Activated naive CD4-positive, alpha-beta T cell treated with anti-CD3 and anti-CD28 coated beads, Interleukin-2, amount 50 U/mL, for 72 hours (primary cell): ENCODE measurements around the gene POLD4. TPM values are rescaled to one million over a fixed set of nuclear protein-coding genes. Genes with fewer than 3 reads are reported as not detected.
"Not testable (repeated sequence)": the region's sequence is repeated elsewhere in the genome, so short reads cannot be mapped to it uniquely, and the experiment has no call there.

Experiments used
- ATAC-seq, 2 donors: fragments of 150-1000 bp; cut with Tn5 transposase; 2 replicates each; pipeline ENCODE4 v1.10.0; 2021; ENCODE audit warnings: mild to moderate bottlenecking in 2 of 2, moderate library complexity in 2 of 2
- DNase-seq, 2 donors: peaks; one replicate each; pipeline ENCODE4 v3.0.0; 2021 to 2022; ENCODE audit warnings: low spot score in 2 of 2
- H3K27ac Mint-ChIP-seq, 2 donors: one replicate each; pipeline ENCODE4 v1.8.0; 2022; ENCODE audit warnings: mild to moderate bottlenecking in 2 of 2, mixed read lengths in 2 of 2
- H3K36me3 Mint-ChIP-seq, 2 donors: one replicate each; pipeline ENCODE4 v1.8.0; 2022; ENCODE audit warnings: mixed read lengths in 2 of 2
- H3K9me3 Mint-ChIP-seq, 2 donors: one replicate each; pipeline ENCODE4 v1.8.0; 2022; ENCODE audit warnings: mixed read lengths in 2 of 2
- total RNA-seq, 2 donors: library from RNA; stranded (reverse); gene quantifications; one replicate each; pipeline ENCODE4 v1.2.3, GENCODE V29; 2022

POLD4 gene
- total RNA-seq, 2 donors from 2014 or later = 49.9 to 57.2 TPM

DNA sequence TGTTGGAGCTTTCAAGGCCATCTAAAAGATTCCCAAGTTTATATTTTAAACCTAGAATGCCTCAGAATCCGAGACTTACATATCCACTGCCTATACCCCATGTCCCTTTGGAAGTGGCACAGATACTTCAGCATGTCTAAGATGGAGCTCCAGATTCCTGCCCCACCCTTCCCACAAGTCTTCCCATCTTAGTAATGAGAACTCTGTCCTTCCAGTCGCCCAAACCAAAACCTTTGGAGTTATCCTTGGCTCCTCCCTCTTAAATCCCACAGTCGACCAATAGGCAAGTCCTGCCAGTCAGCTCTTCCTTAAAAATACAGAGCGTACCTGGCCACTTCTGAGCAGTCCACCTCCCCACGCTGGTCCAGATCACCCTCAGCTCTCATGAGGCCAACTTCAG is 4.3 kb downstream of the POLD4 start:
- Mint-ChIP-seq H3K9me3 (no peaks in the 10 kb centered on the region), H3K36me3 (no peaks in the 10 kb centered on the region)
- no peak for ATAC-seq

DNA sequence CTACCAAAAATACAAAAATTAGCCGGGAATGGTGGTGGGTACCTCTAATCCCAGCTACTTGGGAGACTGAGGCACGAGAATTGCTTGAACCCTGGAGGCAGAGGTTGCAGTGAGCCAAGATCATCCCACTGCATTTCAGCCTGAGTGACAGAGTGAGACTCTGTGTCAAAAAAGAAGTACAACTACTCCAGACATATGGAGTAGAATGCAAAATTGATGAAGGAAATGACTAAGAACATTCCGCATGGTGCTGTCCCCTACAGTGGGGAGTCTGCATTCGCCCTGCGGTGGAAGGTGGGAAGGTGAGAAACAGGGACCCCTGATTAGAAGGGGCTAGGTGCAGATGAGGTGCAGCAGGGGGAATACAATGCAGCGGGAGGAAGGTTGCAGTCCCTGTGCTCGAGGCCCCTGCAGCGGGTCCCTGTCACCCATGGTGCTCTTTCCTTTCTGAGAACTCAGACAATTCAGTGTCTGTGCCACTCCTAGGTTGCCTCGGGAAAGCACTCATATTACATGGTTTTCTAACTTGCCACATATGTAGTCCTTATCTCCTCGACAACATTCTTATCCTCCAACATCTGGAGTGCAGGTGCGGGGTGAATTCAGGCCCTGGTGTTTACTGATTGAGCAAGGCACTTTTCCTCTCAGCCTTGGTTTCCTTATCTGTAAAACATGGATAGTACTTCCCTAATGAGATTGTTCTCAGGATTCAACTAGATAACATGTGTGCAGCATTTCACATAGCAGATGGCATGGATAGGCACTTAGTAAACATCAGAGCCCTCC is 5.2 kb downstream of the POLD4 start:
- peak overlapping the region in 1 of 2 donors; percentile 75 for H3K27ac Mint-ChIP-seq
- no peaks in the 10 kb centered on the region for H3K9me3 Mint-ChIP-seq
- no peaks in the 10 kb centered on the region for H3K36me3 Mint-ChIP-seq
- no peak for ATAC-seq
- no peak for DNase-seq

More for the DNA sequence above, 4.3 kb downstream of the POLD4 start:
- no peak for DNase-seq
- H3K27ac Mint-ChIP-seq = peak overlapping the region in 1 of 2 donors; percentile 75

DNA sequence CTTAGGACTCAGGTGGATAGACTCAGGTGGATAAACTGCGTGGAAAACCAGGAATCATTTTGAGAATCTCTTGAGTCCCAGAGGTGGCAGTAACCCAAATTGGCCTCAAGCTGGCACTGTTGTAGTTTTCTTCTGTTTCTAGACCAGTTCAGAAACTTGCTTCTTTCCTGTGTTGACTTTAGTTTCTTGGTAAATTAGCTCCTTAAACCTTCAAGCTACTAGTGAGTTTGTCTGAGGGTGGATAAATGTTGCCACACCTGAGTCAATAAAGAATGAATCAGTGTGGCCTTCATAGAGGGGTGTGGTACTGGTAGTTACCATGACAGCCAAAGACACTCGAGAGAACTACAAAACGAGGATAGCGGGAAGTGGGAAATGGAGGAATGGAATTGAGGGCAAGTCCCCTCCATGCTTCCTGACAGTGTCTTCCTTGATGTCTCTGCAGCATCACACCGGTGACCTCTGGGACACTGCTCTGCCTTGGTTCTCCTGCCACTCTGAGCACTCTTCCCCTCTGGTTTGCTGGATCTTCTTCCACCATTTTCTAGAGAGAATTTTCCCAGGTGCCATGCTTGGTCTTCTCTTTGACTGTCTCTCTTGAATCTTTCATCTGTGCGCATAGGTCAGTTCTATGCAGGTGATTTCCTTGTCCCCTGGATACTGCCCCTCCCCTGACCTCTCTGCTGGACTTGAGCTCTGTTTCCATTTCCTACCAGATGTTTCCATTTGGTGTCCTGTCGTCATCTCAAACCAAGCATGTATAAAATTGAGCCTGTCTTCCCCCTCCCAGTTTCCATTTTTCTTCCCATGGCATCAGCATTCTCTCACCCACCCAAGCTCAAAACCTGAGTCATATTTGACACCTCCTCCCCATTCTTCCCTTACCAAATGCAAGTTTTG is 7.2 kb downstream of the POLD4 start:
- ATAC-seq (peak; percentile 47 to 75), DNase-seq (no peak)
- H3K27ac Mint-ChIP-seq = peak overlapping the region; percentile 84 to 88
- H3K9me3 Mint-ChIP-seq = no peaks in the 10 kb centered on the region
- H3K36me3 Mint-ChIP-seq = no peaks in the 10 kb centered on the region

DNA sequence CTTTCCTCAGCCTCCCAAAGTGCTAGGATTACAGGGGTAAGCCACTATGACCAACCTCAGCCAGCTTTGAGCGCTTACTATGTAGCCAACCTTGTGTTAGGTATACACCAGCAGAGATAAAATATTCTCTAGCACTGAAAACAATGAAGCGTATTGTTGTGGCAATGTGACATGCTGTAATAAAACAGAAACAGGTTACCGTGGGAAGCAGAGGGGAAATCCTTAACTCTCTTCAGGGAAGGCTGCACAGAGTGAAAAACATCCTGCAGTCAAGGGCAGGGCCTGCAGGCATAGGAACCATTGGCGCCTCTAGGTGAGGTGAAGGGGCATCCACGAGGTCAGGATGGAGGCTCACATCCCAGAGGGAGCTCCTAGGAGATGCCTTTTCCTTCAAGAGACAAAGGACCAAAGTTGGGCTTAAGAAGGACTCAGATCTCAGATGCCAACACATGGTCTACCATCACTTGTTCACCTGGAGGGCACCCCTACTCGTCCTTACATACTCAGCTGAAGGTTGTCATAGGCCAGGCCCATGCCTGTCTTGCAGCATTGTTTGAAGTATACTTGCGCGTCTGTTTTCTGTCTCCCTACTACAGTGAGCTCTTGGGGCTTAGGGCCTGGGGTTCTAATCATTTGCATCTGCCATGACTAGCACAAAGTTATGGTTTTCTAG is 8.0 kb downstream of the POLD4 start:
- H3K9me3 Mint-ChIP-seq = no peaks in the 10 kb centered on the region
- ATAC-seq = peak; percentile 67 to 77
- H3K36me3 Mint-ChIP-seq = no peaks in the 10 kb centered on the region
- peak overlapping the region; percentile 84 to 88 for H3K27ac Mint-ChIP-seq
- no peak for DNase-seq

DNA sequence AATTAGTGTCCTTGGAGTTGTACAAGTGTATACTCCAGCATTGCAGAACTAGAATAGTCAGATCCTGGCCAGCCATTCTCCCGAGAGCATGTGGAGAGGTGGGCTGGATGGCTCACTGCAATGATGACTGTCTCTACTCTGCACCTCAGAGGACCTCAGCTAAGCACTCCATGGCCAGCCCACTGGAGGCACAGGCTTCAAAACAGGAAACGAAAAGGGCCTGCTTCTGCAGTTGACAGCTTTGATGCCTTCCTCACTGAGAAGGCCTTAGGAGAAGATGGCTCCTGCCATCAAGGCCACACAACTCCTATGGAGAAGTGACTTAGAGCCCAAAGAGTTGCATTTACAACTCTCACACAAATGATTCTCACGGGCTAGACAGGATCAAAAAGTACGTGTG is 9.1 kb downstream of the POLD4 start:
- peak overlapping the region; percentile 69 to 84 for H3K27ac Mint-ChIP-seq
- DNase-seq (no peak), ATAC-seq (peak; percentile 40 to 58)
- H3K9me3 Mint-ChIP-seq = no peaks in the 10 kb centered on the region
- no peaks in the 10 kb centered on the region for H3K36me3 Mint-ChIP-seq

DNA sequence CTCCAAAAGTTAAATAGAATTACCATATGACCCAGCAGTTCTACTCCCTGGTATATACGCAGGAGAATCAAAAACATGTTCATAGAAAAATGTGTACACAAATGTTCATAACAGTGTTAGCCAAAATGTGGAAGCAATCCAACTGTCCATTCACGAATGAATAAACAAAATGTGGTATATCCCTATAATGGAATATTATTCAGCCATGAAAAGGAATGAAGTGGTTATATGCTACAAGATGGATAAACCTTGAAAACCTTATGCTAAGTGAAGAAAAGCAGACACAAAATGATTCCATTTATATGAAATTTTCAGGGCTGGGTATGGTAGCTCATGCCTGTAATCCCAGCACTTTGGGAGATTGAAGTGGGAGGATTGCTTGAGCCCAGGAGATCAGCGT is 16.1 kb downstream of the POLD4 start:
- Mint-ChIP-seq H3K27ac (peak overlapping the region in 1 of 2 donors; percentile 50), H3K9me3 (no peaks in the 10 kb centered on the region), H3K36me3 (no peaks in the 10 kb centered on the region)
- no peak for DNase-seq
- ATAC-seq = no peak

GRCh38 chr11:67332081-67332691 is 21.2 kb downstream of the POLD4 start:
- H3K36me3 Mint-ChIP-seq = no peaks in the 10 kb centered on the region
- no peak for DNase-seq
- no peak overlapping the region for H3K27ac Mint-ChIP-seq
- no peak for ATAC-seq
- H3K9me3 Mint-ChIP-seq = no peaks in the 10 kb centered on the region

DNA sequence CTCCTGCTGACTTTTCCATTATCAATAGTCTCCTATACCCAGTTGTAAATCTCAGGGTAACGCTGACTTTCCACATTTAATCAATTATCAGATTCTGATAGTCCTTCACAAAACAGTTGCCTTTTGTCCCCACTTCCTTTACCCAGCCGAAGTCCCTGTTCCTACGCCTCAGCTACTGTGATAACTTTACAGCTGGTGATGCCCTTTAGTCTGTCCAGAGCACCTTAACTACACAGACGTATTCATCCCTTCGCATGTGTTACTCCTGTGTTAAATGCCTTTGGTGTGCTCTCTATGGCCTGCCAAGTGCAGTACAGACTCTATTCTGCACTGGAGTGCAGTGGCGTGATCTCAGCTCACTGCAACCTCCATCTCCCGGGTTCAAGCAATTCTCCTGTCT is 29.8 kb downstream of the POLD4 start:
- Mint-ChIP-seq H3K36me3 (no peaks in the 10 kb centered on the region), H3K27ac (no peak overlapping the region), H3K9me3 (no peaks in the 10 kb centered on the region)
- no peak for ATAC-seq
- no peak for DNase-seq

GRCh38 chr11:67322049-67322448 is 31.3 kb downstream of the POLD4 start:
- H3K27ac Mint-ChIP-seq = no peak overlapping the region

GRCh38 chr11:67321313-67321871 is 32.0 kb downstream of the POLD4 start:
- no peaks in the 10 kb centered on the region for H3K9me3 Mint-ChIP-seq
- H3K27ac Mint-ChIP-seq = no peak overlapping the region
- ATAC-seq = no peak
- peaks cover 0 to 5% of the 10 kb centered on the region in 2 donors for H3K36me3 Mint-ChIP-seq
- DNase-seq = no peak

More at GRCh38 chr11:67322049-67322448, 31.3 kb downstream of the POLD4 start:
- no peaks in the 10 kb centered on the region for H3K9me3 Mint-ChIP-seq
- peak in 1 of 2 donors; percentile 41 for DNase-seq
- ATAC-seq = no peak
- peaks cover 0 to 5% of the 10 kb centered on the region in 2 donors for H3K36me3 Mint-ChIP-seq

- Mint-ChIP-seq H3K9me3 (no peaks in the 10 kb centered on the region), H3K36me3 (peaks cover 0 to 5% of the 10 kb centered on the region in 2 donors), H3K27ac (no peak overlapping the region)
- DNase-seq (peak in 1 of 2 donors; percentile 16), ATAC-seq (no peak)
These were observed 32.7 kb downstream of the POLD4 start for GRCh38 chr11:67320691-67321090.

DNA sequence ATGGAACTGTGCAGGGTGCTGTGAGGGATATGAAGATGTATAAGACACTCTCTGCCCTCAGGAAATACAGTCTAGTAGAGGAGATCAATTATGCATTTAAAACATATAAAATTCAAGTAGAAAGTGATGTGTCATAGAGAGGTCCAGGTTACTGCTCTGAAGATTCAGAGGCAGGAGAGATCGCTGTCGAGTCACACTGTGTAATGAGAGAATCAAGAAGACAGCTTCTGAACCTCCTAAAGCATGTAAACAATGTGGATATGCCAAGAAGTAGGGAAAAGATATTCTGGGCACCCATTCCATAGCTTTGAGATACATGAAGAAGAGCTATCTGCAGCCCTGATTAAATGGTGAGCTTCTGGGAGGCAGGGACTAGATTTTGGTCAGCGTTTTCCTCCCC is 33.3 kb downstream of the POLD4 start:
- Mint-ChIP-seq H3K36me3 (peaks cover 0 to 5% of the 10 kb centered on the region in 2 donors), H3K9me3 (no peaks in the 10 kb centered on the region), H3K27ac (no peak overlapping the region)
- no peak for ATAC-seq
- no peak for DNase-seq

DNA sequence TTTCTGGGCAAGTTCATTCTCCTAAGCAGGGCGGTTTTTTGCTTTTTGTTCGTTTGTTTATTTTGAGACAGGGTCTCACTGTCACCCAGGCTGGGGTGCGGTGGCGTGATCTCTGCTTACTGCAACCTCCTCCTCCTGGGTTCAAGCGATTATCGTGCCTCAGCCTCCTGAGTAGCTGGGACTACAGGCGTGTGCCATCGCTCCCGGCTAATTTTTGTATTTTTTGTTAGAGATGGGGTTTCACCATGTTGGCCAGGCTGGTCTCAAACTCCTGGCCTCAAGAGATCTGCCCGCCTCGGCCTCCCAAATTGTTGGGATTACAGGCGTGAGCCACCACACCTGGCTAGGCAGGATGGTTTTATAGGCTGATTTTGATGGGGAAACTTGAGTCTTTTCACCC is 34.5 kb downstream of the POLD4 start:
- not testable (repeated sequence) for H3K27ac Mint-ChIP-seq, ATAC-seq, H3K9me3 Mint-ChIP-seq, H3K36me3 Mint-ChIP-seq
- peak in 1 of 2 donors; percentile 52 for DNase-seq

DNA sequence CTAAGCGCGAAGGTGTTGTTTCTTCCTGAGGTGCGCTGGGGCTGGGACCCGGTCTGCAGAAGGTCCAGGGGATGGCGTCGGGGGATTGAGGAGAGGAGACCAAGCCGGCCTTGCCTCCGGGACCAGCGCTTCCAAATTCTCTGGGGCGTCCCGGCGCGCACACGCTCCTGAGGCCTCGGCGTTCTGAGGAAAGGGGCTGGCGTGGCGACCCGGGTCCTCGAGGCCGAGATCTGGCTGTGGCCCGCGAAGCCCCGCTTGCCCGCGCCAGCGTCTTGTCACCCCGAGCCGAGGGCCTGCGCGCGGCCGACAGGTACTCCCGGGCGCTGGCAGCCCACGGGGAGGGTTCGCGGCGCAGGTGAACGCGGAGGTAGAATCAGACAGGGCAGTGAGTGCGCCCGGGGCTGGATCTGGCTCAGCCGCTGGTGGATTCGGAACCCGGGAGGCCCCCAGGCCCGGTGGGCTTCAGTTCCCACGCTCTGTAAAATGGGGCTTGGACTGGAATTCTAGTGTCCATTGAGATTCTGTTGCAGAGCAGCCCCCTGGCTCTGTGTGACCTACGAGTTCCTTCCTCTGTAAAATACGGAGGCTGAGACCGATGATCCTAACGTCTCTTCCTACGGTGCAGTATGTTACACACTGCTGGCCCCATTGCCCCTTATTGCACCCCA is 35.3 kb downstream of the POLD4 start:
- no peaks in the 10 kb centered on the region for H3K9me3 Mint-ChIP-seq
- peak overlapping the region; percentile 88 to 99 for H3K27ac Mint-ChIP-seq
- peak in 1 of 2 donors; percentile 16 for ATAC-seq
- DNase-seq = no peak
- peaks cover 0 to 5% of the 10 kb centered on the region in 2 donors for H3K36me3 Mint-ChIP-seq

GRCh38 chr11:67317205-67317887 is 36.0 kb downstream of the POLD4 start:
- DNase-seq = peak; percentile 99
- H3K36me3 Mint-ChIP-seq = peaks cover 0 to 5% of the 10 kb centered on the region in 2 donors
- H3K9me3 Mint-ChIP-seq = no peaks in the 10 kb centered on the region
- ATAC-seq = peak; percentile 86 to 87
- peak overlapping the region; percentile 88 to 99 for H3K27ac Mint-ChIP-seq
